IMR-90 (cell line): Measurements from ENCODE around the gene LTBP4. TPM values are rescaled to one million over a fixed set of nuclear protein-coding genes. Genes with fewer than 3 reads are reported as not detected.

Source experiments
- ATAC-seq: fragments of 200-7000 bp; cut with Tn5 transposase; 2 replicates; pipeline ENCODE4 v1.9.1; 2020; ENCODE audit warnings: low read depth, mild to moderate bottlenecking, moderate library complexity
- BruUV-seq: library from RNA; stranded (reverse); fragments of 400-500 nt; replicated peaks from 2 replicates; lab custom pipeline; 2021; lab: Mats Ljungman, UMichigan
- CTCF ChIA-PET: fragments of 300-600 bp; formaldehyde crosslinking; extraction: SDS; loops from one replicate; lab custom pipeline; 2021; ENCODE audit warnings: antibody characterized with exemption; lab: Yijun Ruan, JAX
- POLR2A ChIA-PET: fragments of 300-600 bp; sonication (Branson Sonifier 250); formaldehyde crosslinking; loops from one replicate; lab custom pipeline; 2022; ENCODE audit warnings: antibody characterized with exemption; ENCODE audit not compliant: unreplicated experiment; lab: Charles Lee
- DNase-seq: peaks from one replicate; pipeline ENCODE4 v3.0.0; 2013
- H2AFZ ChIP-seq: replicated peaks from 2 replicates; pipeline ENCODE3; 2013; ENCODE audit warnings: low read length, mild to moderate bottlenecking; ENCODE audit not compliant: poor library complexity
- H2AK5ac ChIP-seq: 2 replicates; pipeline ENCODE4 v1.6.1; 2013; ENCODE audit warnings: low read depth, low read length, inconsistent platforms
- H2AK9ac ChIP-seq: replicated peaks from 2 replicates; pipeline ENCODE3; 2013; ENCODE audit warnings: mild to moderate bottlenecking, low read depth, low read length, moderate library complexity; ENCODE audit not compliant: poor library complexity
- H2BK120ac ChIP-seq: 2 replicates; pipeline ENCODE4 v1.6.1; 2013; ENCODE audit warnings: low read depth, low read length, inconsistent platforms
- H2BK15ac ChIP-seq: 3 replicates; pipeline ENCODE4 v1.6.1; 2013; ENCODE audit warnings: low read depth, low read length, inconsistent platforms
- H2BK20ac ChIP-seq: 2 replicates; pipeline ENCODE4 v1.6.1; 2013; ENCODE audit warnings: low read depth, mild to moderate bottlenecking, inconsistent platforms, low read length, moderate library complexity
- H2BK5ac ChIP-seq: 2 replicates; pipeline ENCODE4 v1.6.1; 2013; ENCODE audit warnings: mild to moderate bottlenecking, low read depth, low read length, inconsistent platforms; ENCODE audit not compliant: poor library complexity, severe bottlenecking
- H3K14ac ChIP-seq: replicated peaks from 2 replicates; pipeline ENCODE4 v1.6.1; 2013; ENCODE audit warnings: low read depth, low read length, inconsistent platforms
- H3K18ac ChIP-seq: 2 replicates; pipeline ENCODE4 v1.6.1; 2013; ENCODE audit warnings: low read depth, low read length, control low read depth
- H3K23ac ChIP-seq: 2 replicates; pipeline ENCODE4 v1.6.1; 2013; ENCODE audit warnings: low read depth, low read length, inconsistent platforms
- H3K27ac ChIP-seq: 2 replicates; pipeline ENCODE4 v1.5.1; 2013; ENCODE audit warnings: mild to moderate bottlenecking, control low read depth, low read length; ENCODE audit not compliant: insufficient read depth
- H3K27me3 ChIP-seq: 2 replicates; pipeline ENCODE4 v1.6.1; 2013; ENCODE audit warnings: low read length; ENCODE audit not compliant: control insufficient read depth, insufficient read depth
- H3K36me3 ChIP-seq: 2 replicates; pipeline ENCODE4 v1.6.1; 2013; ENCODE audit warnings: low read length, mixed read lengths; ENCODE audit not compliant: control insufficient read depth, insufficient read depth
- H3K4ac ChIP-seq: 2 replicates; pipeline ENCODE4 v1.6.1; 2013; ENCODE audit warnings: low read depth, low read length, inconsistent platforms
- H3K4me1 ChIP-seq: 2 replicates; pipeline ENCODE4 v1.6.1; 2013; ENCODE audit warnings: low read length, mixed read lengths; ENCODE audit not compliant: control insufficient read depth, insufficient read depth
- H3K4me2 ChIP-seq: 2 replicates; pipeline ENCODE4 v1.6.1; 2013; ENCODE audit warnings: low read depth, mild to moderate bottlenecking, control low read depth, low read length, moderate library complexity
- H3K4me3 ChIP-seq: 2 replicates; pipeline ENCODE4 v1.5.1; 2013; ENCODE audit warnings: low read depth, mild to moderate bottlenecking, control low read depth, low read length, moderate library complexity; ENCODE audit not compliant: insufficient read depth
- H3K56ac ChIP-seq: 2 replicates; pipeline ENCODE4 v1.6.1; 2013; ENCODE audit warnings: low read length, inconsistent platforms; ENCODE audit not compliant: insufficient read depth; ENCODE audit errors: extremely low read depth
- H3K79me1 ChIP-seq, 2 experiments: 2 replicates each; pipeline ENCODE4 v1.6.1; 2013; ENCODE audit warnings: low read length in 2 of 2, inconsistent platforms in 1 of 2, low read depth in 1 of 2
- H3K9ac ChIP-seq: 2 replicates; pipeline ENCODE4 v1.6.1; 2013; ENCODE audit warnings: low read depth, low read length, control low read depth
- H3K9me1 ChIP-seq: 2 replicates; pipeline ENCODE4 v1.6.1; 2013; ENCODE audit warnings: low read length, inconsistent platforms; ENCODE audit not compliant: insufficient read depth
- H3K9me3 ChIP-seq: 2 replicates; pipeline ENCODE4 v1.6.1; 2013; ENCODE audit warnings: low read length; ENCODE audit not compliant: control insufficient read depth, insufficient read depth
- H4K20me1 ChIP-seq: 2 replicates; pipeline ENCODE4 v1.6.1; 2013; ENCODE audit warnings: low read length, inconsistent platforms; ENCODE audit not compliant: insufficient read depth
- H4K5ac ChIP-seq: 2 replicates; pipeline ENCODE4 v1.6.1; 2013; ENCODE audit warnings: mild to moderate bottlenecking, low read depth, low read length, control low read depth
- H4K8ac ChIP-seq, 2 experiments: 2 replicates each; pipeline ENCODE4 v1.6.1; 2013; ENCODE audit warnings: low read depth in 2 of 2, low read length in 2 of 2, control low read depth in 1 of 2, inconsistent platforms in 1 of 2
- H4K91ac ChIP-seq: 2 replicates; pipeline ENCODE4 v1.6.1; 2013; ENCODE audit warnings: low read depth, low read length, inconsistent platforms; ENCODE audit not compliant: insufficient read depth
- BHLHE40 ChIP-seq: fragments of 150-350 bp; IDR thresholded peaks from 2 replicates; pipeline ENCODE4 v1.6.1; 2016; ENCODE audit warnings: mild to moderate bottlenecking, low read depth, low read length
- MAZ ChIP-seq: IDR thresholded peaks from 2 replicates; pipeline ENCODE4 v1.6.1; 2012; ENCODE audit warnings: low read depth, mild to moderate bottlenecking, low read length, improper control_type of control experiment, moderate library complexity, borderline replicate concordance
- MXI1 ChIP-seq: IDR thresholded peaks from 2 replicates; pipeline ENCODE4 v1.6.1; 2012; ENCODE audit warnings: low read depth, mild to moderate bottlenecking, low read length, moderate library complexity, borderline replicate concordance
- SMC3 ChIP-seq: fragments of 150-350 bp; IDR thresholded peaks from 2 replicates; pipeline ENCODE4 v1.6.1; 2016; ENCODE audit warnings: low read depth, mild to moderate bottlenecking, antibody characterized with exemption, low read length, moderate library complexity
- WGBS, 2 experiments: methylation state at CpG; one replicate each; pipeline versions ENCODE4 v1.1.5 to v1.1.7; 2013; ENCODE audit warnings: missing lambda C conversion rate in 2 of 2; ENCODE audit not compliant: insufficient read length in 1 of 2; ENCODE audit errors: extremely low coverage in 2 of 2; 5-methylcytosine and 5-hydroxymethylcytosine counted together
- dilution Hi-C: fragments of 300-500 bp; cut with HindIII; formaldehyde crosslinking; loops from one replicate; pipeline ENCODE4 v1.14.3; 2018; ENCODE audit warnings: low sequenced_read_pairs; ENCODE audit not compliant: unreplicated experiment
- in situ Hi-C: fragments of 300-500 bp; cut with MboI; formaldehyde crosslinking; loops from 3 replicates; pipeline ENCODE4 v1.14.3; 2019; ENCODE audit warnings: low sequenced_read_pairs, inconsistent platforms, mixed read lengths
- intact Hi-C: fragments of 100-400 bp; cut with micrococcal nuclease; formaldehyde crosslinking; loops from 2 replicates; pipeline ENCODE4 v1.10.0; 2022
- polyA plus RNA-seq, 3 experiments: library from polyadenylated mRNA; depleted of rRNA; stranded (reverse); fragments of >200 nt; gene quantifications; 2 replicates each; pipeline ENCODE4 v1.2.3, GENCODE V29; 2012; ENCODE audit warnings: low replicate concordance in 1 of 3
- total RNA-seq: library from RNA; depleted of rRNA; stranded (reverse); fragments of >200 nt; gene quantifications from 2 replicates; pipeline ENCODE4 v1.2.3, GENCODE V29; 2012
- TF ChIP-seq, protein P1 (sequence below): conservative IDR thresholded peaks from 2 replicates; pipeline ENCODE4 v1.5.1; 2012; ENCODE audit warnings: mild to moderate bottlenecking, low read depth, low read length, improper control_type of control experiment

Gene LTBP4
- total and polyA plus RNA-seq, 2 of the 4 experiments (the other 2 are of a cell fraction) = 14.7 to 70.3 TPM

- Histone ChIP-seq H3K14ac (no peak overlapping the region), H4K91ac (no peak overlapping the region), H3K56ac (no peak overlapping the region), H2AFZ (no peak overlapping the region), H4K20me1 (no peaks in the 10 kb centered on the region; the same call in 1 of the 2 replicates), H2BK20ac (no peak overlapping the region), H3K4me1 (no peaks in the 10 kb centered on the region), H4K5ac (no peak overlapping the region), H3K27ac (no peak overlapping the region), H3K23ac (no peak overlapping the region), H3K9me3 (no peaks in the 10 kb centered on the region), H2BK120ac (no peak overlapping the region), H2BK15ac (no peak overlapping the region), H3K27me3 (no peaks in the 10 kb centered on the region), H3K18ac (no peak overlapping the region), H2AK5ac (no peak overlapping the region), H3K36me3 (peaks cover 61% of the 10 kb centered on the region), H3K79me1 (peaks cover 0 to 4% of the 10 kb centered on the region in 2 experiments; a peak in 1 of 4 replicates), H3K9ac (no peak overlapping the region), H2AK9ac (no peak overlapping the region), H3K9me1 (peaks cover 4% of the 10 kb centered on the region; the same call in 1 of the 2 replicates), H2BK5ac (no peak overlapping the region), H4K8ac (no peak overlapping the region), H3K4ac (no peak overlapping the region), H3K4me3 (no peak overlapping the region), H3K4me2 (no peak overlapping the region)
- CTCF ChIA-PET = no interaction called here
- WGBS, 2 experiments = no CpG with 5 or more reads among the region's 5 CpGs
- DNase-seq (no peak), ATAC-seq (peak; percentile 35; the same call in 1 of the 2 replicates)
- dilution Hi-C loops (no loop called here), intact Hi-C loops (no loop called here), in situ Hi-C loops (no loop called here)
- POLR2A ChIA-PET = interaction anchor here (0.5 kb wide), 1 partner anchor 11 kb away, joined by 3 read pairs; no protein-coding TSS in a partner anchor
- no TSS peak for BruUV-seq
- TF ChIP-seq MXI1 (no peak), MAZ (no peak), BHLHE40 (no peak), SMC3 (no peak)
- TF ChIP-seq, protein P1, sequence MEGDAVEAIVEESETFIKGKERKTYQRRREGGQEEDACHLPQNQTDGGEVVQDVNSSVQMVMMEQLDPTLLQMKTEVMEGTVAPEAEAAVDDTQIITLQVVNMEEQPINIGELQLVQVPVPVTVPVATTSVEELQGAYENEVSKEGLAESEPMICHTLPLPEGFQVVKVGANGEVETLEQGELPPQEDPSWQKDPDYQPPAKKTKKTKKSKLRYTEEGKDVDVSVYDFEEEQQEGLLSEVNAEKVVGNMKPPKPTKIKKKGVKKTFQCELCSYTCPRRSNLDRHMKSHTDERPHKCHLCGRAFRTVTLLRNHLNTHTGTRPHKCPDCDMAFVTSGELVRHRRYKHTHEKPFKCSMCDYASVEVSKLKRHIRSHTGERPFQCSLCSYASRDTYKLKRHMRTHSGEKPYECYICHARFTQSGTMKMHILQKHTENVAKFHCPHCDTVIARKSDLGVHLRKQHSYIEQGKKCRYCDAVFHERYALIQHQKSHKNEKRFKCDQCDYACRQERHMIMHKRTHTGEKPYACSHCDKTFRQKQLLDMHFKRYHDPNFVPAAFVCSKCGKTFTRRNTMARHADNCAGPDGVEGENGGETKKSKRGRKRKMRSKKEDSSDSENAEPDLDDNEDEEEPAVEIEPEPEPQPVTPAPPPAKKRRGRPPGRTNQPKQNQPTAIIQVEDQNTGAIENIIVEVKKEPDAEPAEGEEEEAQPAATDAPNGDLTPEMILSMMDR = peak; percentile 35; the same call in 1 of the 2 replicates
These were observed 17.2 kb upstream of the LTBP4 start for GRCh38 chr19:40584007-40584406.
